DOHH2 (cell line): ENCODE measurements around the gene DSCAML1.

Experiments
- EZH2phosphoT487 ChIP-seq: fragments of 200-600 bp; sonication (generic); IDR thresholded peaks from 2 replicates; pipeline ENCODE4 v1.6.1; 2017; ENCODE audit warnings: borderline replicate concordance, mild to moderate bottlenecking, antibody characterized with exemption, low read length, moderate library complexity, mixed read lengths
- TF ChIP-seq, protein P1 (sequence below): fragments of 200-600 bp; sonication (generic); IDR thresholded peaks from one replicate; pipeline ENCODE4 v1.5.1; 2014; ENCODE audit warnings: antibody characterized with exemption, mild to moderate bottlenecking, low read depth, low read length; ENCODE audit not compliant: poor library complexity, severe bottlenecking

- TF ChIP-seq, protein P1, sequence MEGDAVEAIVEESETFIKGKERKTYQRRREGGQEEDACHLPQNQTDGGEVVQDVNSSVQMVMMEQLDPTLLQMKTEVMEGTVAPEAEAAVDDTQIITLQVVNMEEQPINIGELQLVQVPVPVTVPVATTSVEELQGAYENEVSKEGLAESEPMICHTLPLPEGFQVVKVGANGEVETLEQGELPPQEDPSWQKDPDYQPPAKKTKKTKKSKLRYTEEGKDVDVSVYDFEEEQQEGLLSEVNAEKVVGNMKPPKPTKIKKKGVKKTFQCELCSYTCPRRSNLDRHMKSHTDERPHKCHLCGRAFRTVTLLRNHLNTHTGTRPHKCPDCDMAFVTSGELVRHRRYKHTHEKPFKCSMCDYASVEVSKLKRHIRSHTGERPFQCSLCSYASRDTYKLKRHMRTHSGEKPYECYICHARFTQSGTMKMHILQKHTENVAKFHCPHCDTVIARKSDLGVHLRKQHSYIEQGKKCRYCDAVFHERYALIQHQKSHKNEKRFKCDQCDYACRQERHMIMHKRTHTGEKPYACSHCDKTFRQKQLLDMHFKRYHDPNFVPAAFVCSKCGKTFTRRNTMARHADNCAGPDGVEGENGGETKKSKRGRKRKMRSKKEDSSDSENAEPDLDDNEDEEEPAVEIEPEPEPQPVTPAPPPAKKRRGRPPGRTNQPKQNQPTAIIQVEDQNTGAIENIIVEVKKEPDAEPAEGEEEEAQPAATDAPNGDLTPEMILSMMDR, result no peak
- TF ChIP-seq EZH2phosphoT487, result no peak
Observed at GRCh38 chr11:117676501-117676900, 120.5 kb downstream of the DSCAML1 start.
